GM08714 (cell line): ENCODE measurements around the gene PHKA1.
"Not testable (repeated sequence)": the region's sequence is repeated elsewhere in the genome, so short reads cannot be mapped to it uniquely, and the experiment has no call there.

ENCODE experiments used
- H3K4me3 ChIP-seq: fragments of 200-500 bp; sonication (Bioruptor generic); 2 replicates; pipeline ENCODE4 v1.5.1; 2014; ENCODE audit warnings: mild to moderate bottlenecking, low read length, inconsistent platforms
- ZNF274 ChIP-seq: IDR thresholded peaks from 2 replicates; pipeline ENCODE4 v1.6.1; 2012; ENCODE audit warnings: mild to moderate bottlenecking, low read depth, low read length

The PHKA1 gene

GRCh38 chrX:72634331-72634730 lies 79.8 kb downstream of the PHKA1 start:
- no peak for TF ChIP-seq ZNF274
- H3K4me3 ChIP-seq: no peak overlapping the region

GRCh38 chrX:72630185-72630584 lies 83.9 kb downstream of the PHKA1 start:
- no peak for TF ChIP-seq ZNF274
- H3K4me3 ChIP-seq: no peak overlapping the region

- no peak for TF ChIP-seq ZNF274
These were observed 89.9 kb downstream of the PHKA1 start for GRCh38 chrX:72624194-72624593.

DNA sequence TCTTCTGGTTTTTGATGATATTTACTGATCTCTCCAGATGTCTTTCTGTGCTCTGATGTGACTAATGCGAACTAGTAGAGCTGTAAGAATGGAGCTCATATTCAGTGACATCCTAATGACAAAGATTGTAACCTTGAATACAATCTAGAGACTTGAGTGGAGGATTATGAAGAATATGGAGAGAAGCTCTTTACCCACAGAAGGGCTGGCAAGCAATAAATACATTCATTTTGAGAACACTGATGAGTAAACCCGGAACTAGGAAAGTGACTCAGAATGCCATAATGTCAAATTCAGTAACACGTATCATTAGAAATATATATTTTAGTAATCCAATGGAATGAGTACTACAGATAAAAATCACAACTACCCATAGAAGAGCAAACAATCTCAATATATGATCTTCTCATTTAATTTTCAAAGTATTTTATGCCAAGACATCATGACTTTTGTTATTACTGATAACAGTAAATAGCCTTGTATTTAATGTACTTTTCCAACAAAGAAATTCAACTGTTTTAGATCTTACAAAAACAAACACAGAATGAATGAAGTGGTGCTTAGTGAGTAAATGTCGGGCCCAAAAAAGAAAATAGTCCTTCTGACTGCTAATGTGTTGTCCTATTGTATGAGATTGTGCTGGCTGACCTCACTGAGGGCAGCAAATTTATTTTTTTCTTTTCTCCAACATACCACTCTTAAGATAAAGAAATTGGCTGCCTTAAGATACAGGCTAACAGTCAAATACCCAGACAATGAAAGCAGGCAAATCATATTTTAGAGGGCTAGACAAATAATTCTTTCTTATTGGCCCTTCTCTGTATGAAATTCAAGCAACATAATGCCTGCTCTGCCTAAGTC lies 92.3 kb downstream of the PHKA1 start:
- no peak overlapping the region for H3K4me3 ChIP-seq
- no peak for TF ChIP-seq ZNF274

More at GRCh38 chrX:72624194-72624593, 89.9 kb downstream of the PHKA1 start:
- no peak overlapping the region for H3K4me3 ChIP-seq

DNA sequence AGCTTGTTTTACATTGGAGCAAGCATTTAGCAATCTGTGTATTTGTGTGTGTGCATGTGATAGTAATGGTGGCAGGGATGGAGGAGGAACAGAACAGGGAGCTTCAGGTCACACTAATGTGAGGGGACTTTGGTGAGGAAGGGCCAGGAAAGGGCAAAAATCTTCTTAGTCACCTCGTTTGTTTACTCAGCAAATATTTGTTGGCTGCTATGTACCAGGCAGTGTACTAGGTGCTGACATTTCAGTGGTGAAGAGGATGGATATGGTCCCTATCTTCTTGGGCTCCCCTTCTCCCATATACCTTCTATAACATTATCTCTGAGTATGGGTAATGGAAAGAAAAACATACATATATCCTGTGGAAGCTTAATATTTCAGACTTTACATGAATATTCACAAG lies 92.9 kb downstream of the PHKA1 start:
- TF ChIP-seq ZNF274: no peak

DNA sequence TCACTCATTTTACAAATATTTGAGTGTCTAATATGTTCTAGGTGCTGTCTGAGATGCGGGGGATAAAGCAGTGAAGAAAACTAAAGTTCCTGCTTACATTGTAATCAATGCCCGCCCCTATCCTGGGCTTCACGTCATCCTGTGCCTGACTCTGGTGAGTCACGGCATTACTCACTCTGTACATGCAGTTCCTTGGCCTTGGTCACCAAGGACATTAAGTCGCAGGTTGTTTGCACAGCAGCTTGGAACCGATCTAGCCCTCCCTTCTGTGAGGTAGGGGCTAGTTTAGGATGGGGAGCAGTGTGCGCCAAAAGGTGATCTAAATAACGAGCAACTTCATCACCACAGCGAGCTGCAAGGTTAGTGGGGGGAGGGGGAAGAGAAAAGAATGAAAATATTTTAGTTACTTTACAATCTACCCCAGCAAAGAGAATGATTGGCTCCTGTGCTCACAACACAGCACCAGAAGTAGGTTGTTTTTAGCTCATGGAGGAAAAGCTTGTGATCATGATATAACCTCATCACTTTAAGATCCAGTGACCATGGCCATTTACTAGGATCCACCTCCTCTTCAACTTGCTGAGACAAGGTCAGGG lies 93.5 kb downstream of the PHKA1 start:
- TF ChIP-seq ZNF274: no peak
- no peak overlapping the region for H3K4me3 ChIP-seq

More for the DNA sequence above, 92.9 kb downstream of the PHKA1 start:
- no peak overlapping the region for H3K4me3 ChIP-seq

GRCh38 chrX:72609313-72609712 lies 104.8 kb downstream of the PHKA1 start:
- no peak overlapping the region for H3K4me3 ChIP-seq
- no peak for TF ChIP-seq ZNF274

- no peak for TF ChIP-seq ZNF274
- H3K4me3 ChIP-seq: no peak overlapping the region
These were observed 109.4 kb downstream of the PHKA1 start for GRCh38 chrX:72604705-72605104.

DNA sequence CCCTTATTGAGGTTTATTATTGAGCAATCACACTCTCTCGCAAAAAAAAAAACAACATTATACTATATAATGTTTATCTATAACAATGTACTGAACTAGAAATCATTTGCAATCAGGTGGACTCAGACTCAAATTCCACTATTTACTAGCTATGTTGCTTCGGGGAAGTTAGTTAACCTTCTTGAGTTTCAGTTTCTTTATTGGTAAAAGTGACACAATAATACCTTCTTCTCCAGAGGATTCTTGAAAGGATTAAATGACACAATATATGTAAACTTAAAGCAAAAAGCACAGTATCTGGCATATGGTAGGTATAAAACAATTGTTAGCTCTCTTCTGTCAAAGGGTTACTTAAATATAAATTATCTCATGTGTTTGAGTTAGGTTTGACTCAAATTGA lies 110.0 kb downstream of the PHKA1 start:
- no peak for TF ChIP-seq ZNF274
- no peak overlapping the region for H3K4me3 ChIP-seq

- not testable (repeated sequence) for H3K4me3 ChIP-seq
These were observed 123.1 kb downstream of the PHKA1 start for GRCh38 chrX:72591038-72591437.

- H3K4me3 ChIP-seq: no peak overlapping the region
- no peak for TF ChIP-seq ZNF274
These were observed 129.9 kb downstream of the PHKA1 start for GRCh38 chrX:72584163-72584562.

GRCh38 chrX:72576141-72576894 lies 137.8 kb downstream of the PHKA1 start:
- no peak for TF ChIP-seq ZNF274
- H3K4me3 ChIP-seq: no peak overlapping the region

- H3K4me3 ChIP-seq: peak overlapping the region; percentile 83
- TF ChIP-seq ZNF274: no peak
These were observed 141.0 kb downstream of the PHKA1 start for GRCh38 chrX:72573158-72573511.

GRCh38 chrX:72572248-72573157 lies 141.6 kb downstream of the PHKA1 start, which contains the start of gene HDAC8:
HDAC8 (minus strand) TSS chrX:72572843; CDS start chrX:72572761, 82 bp downstream.
- H3K4me3 ChIP-seq: peak within 1 kb of the TSS; percentile 83
- TF ChIP-seq ZNF274: no peak
